Measurements from ENCODE around the gene CAMK2D. TPM values are rescaled to one million over a fixed set of nuclear protein-coding genes. Genes with fewer than 3 reads are reported as not detected.
A peak's percentile ranks its signal among the peaks of the same experiment; 100 is the strongest.

CAMK2D gene
- total RNA-seq, 1 donor: 378 TPM

- H3K4me3 ChIP-seq (ENCODE audit: low read depth, low read length): no peak overlapping the region
- DNase-seq (ENCODE audit: low read depth): peak; percentile 28
- no peak for TF ChIP-seq CTCF (IDR thresholded peaks at IDR 0.05; ENCODE audit: insufficient read depth, low read length)
Measured at GRCh38 chr4:113541933-113542332, 219.6 kb downstream of the CAMK2D start.

- no peak for TF ChIP-seq CTCF (IDR thresholded peaks at IDR 0.05; ENCODE audit: insufficient read depth, low read length)
- peak; percentile 61 for DNase-seq (ENCODE audit: low read depth)
- H3K4me3 ChIP-seq (ENCODE audit: low read depth, low read length): no peak overlapping the region
Measured at GRCh38 chr4:113540859-113541258, 220.7 kb downstream of the CAMK2D start.

- no peak for TF ChIP-seq CTCF (IDR thresholded peaks at IDR 0.05; ENCODE audit: insufficient read depth, low read length)
- H3K4me3 ChIP-seq (ENCODE audit: low read depth, low read length): no peak overlapping the region
- DNase-seq (ENCODE audit: low read depth): peak; percentile 68
Measured at GRCh38 chr4:113539408-113539807, 222.1 kb downstream of the CAMK2D start.

- no peak overlapping the region for H3K4me3 ChIP-seq (ENCODE audit: low read depth, low read length)
- peak; percentile 38 for DNase-seq (ENCODE audit: low read depth)
- TF ChIP-seq CTCF (IDR thresholded peaks at IDR 0.05; ENCODE audit: insufficient read depth, low read length): no peak
Measured at GRCh38 chr4:113537628-113538027, 223.9 kb downstream of the CAMK2D start.

GRCh38 chr4:113537203-113537602 lies 224.3 kb downstream of the CAMK2D start:
- TF ChIP-seq CTCF (IDR thresholded peaks at IDR 0.05; ENCODE audit: insufficient read depth, low read length): no peak
- no peak overlapping the region for H3K4me3 ChIP-seq (ENCODE audit: low read depth, low read length)
- no peak for DNase-seq (ENCODE audit: low read depth)

- no peak overlapping the region for H3K4me3 ChIP-seq (ENCODE audit: low read depth, low read length)
Measured at GRCh38 chr4:113534711-113535110, 226.8 kb downstream of the CAMK2D start.

More at GRCh38 chr4:113534711-113535110, 226.8 kb downstream of the CAMK2D start:
- no peak for TF ChIP-seq CTCF (IDR thresholded peaks at IDR 0.05; ENCODE audit: insufficient read depth, low read length)
- DNase-seq (ENCODE audit: low read depth): peak; percentile 80

All from fibroblast of the aortic adventitia (primary cell).